GM21717 (cell line): Measurements from ENCODE around the gene ACSF3.
A peak's percentile ranks its signal among the peaks of the same experiment; 100 is the strongest.

ENCODE experiments used
- ATAC-seq: cut with Tn5 transposase; IDR thresholded peaks from one replicate; pipeline ENCODE4 v1.9.1; 2021; ENCODE audit warnings: mild to moderate bottlenecking, moderate library complexity; ENCODE audit not compliant: unreplicated experiment

The ACSF3 gene

GRCh38 chr16:89093602-89094251, at the start of gene ACSF3:
TSS of gene ACSF3 (plus strand) at chr16:89093852. CDS start at chr16:89100682, 6,830 bp downstream.
- ATAC-seq = peak; percentile 44

- ATAC-seq = no peak
Measured at GRCh38 chr16:89044418-89045180, 49.1 kb upstream of the ACSF3 start.

DNA sequence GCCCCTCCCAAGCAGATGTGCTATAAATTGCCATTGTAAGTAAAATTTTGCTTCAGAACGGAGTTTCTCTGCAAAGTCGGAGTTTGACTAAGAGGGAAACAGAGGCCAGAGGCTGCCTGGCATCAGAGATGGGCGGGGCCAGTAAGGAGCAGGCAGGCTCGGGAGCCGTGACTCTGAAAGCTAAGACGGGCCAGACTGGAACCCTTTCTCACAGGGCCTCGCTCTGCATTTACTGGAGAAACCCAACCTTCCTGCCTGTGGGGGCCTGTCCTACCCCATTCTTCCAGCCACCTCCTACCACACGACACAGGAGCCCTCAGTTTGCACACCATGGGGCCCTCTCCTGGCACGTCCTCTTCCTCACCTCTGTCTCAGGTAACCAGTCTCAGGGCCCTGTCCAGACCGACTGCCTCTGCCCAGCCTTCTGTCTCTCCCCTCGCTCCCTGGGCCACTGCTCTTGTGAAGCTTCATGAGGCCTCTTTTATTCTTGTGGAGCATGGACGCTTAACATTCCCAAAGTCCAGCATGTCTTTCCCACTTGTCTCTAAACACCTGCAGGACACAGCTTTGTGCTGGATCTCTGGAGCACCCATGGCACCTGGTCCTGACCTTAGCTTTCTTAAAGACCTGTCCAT, 48.4 kb upstream of the ACSF3 start:
- ATAC-seq = no peak

DNA sequence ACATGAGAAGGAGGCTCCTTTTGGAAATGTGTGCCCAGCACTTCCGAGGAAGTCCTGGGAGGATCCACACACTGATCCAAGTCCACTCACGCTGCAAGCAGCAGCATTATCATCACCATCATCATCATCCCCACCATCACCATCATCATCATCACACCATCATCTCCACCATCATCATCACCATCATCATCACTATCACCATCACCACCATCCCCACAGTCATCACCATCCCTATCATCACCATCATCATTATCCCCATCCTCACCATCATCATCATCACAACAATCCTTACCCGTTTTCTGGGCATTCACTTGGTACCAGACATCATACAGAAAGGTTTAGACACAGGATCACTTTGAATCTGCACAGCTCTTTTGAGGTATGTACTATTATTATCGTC, 47.8 kb upstream of the ACSF3 start:
- ATAC-seq = no peak

DNA sequence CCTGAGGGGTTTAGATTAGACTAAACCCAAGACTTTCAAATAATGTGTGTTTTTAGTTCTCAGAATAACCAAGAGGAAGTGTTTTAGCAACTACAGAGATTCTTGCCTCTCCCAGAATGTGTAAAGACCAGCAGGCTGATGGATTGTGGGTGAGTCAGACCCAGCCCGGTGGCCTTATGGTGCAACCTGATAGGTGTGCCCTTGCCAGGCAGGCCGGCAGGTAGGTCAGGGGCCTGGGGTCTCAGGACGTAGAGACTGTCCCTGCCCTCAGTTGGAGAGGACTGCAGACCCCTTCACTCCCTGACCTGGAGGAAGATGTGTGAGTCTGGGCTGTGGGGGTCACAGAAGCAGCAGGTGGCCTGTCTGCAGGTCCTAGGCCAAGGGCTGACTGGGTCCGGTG, 47.2 kb upstream of the ACSF3 start:
- no peak for ATAC-seq

DNA sequence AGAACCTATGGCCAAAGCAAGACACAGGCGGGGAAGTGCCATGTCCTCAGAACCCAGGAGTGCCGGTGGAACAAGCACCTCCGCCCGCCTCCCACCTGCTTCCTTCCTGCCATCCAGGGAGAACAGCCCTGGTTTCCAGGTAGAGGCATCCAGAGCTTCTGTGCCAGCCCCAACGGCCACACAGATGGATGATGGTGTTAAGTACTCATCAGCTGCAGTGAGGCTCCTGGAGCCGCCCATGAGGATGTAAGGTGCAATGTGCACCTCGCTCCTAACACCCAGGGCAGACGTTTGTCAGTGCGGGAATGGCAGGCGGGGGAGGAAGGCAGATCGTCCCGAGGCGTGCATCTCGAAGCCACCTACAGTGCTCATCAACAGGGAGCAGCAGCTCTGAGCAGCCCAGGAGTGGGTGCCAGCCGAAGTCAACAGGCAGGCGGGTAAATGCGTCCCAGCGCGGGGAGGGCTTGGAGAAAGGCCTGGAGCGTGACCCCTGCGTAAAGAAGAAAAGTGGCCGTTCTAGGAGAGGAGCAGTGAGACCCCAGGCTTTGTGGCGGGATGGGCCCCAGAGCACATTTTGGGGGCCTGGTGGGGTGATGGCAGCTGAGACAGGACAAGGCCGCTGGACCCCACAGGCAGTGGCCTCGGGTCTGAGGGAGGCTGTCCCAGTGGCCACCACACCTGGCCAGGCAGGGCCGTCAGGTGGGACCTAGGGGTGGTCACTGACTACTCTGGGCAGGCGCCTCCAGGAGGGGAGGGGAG, 46.1 kb upstream of the ACSF3 start:
- ATAC-seq = no peak

DNA sequence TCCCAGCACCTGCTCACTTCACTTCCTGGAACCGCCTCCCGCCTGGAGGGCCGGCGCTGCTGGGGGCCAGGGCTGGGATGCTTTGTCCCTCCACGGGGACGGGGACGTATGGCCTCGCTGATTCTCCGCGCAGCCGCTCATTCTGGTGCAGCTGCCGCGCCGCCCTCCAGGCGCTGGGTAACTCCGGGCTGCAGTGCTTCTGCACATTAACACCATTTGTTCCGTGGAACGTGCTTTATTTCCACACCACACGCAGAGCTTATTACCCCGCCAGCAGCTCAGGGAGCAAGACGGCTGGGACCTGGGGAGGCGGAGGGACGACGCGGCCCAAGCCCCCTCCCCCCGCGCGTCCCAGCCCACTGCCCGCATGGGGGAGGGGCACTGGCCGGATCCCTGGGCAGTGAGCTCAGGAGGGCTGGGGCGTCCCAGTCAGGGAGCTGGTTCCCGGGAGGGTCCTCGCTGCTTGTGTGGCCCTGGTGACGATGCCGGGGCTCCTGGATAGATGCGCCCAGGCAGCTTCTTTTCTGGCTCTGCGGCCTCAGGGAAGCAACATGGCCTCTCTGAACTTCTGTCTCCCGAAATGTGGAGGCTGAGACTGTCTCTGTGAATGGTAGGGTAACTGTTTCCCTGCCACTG, 45.4 kb upstream of the ACSF3 start:
- no peak for ATAC-seq

DNA sequence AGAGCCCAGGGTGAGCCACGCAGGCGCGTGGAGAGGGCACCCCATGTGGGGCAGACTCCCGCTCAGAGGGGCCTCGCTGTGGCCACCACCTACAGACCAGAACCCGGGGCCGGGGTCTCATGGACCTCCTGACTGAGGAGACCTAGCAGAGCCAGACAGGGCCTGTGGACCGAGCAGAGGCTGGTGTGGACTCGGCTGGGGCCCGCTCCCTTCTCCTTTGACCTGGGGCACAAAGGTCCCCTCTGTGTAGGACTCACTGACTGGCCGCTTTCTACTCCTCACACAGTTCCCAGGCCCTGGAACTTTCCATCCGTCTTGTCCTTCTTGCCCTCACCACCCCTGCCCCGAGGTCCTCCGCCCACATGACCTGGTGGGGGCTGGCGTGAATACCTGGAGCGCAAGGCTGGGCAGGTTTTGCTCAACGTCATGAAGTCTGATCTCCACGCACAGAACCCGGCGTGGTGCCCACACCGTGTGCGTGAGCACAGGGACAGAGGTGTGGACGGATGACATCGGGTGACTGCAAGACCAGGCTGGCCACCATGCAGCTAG, 44.7 kb upstream of the ACSF3 start:
- no peak for ATAC-seq

GRCh38 chr16:89049484-89050118, 44.1 kb upstream of the ACSF3 start:
- ATAC-seq = no peak

- ATAC-seq = no peak
Measured at GRCh38 chr16:89050119-89050867, 43.4 kb upstream of the ACSF3 start.

- ATAC-seq = no peak
Measured at GRCh38 chr16:89050868-89051311, 42.8 kb upstream of the ACSF3 start.

GRCh38 chr16:89051521-89052166, 42.0 kb upstream of the ACSF3 start:
- ATAC-seq = no peak

GRCh38 chr16:89052191-89052889, 41.3 kb upstream of the ACSF3 start:
- ATAC-seq = no peak

- no peak for ATAC-seq
Measured at GRCh38 chr16:89052890-89053724, 40.5 kb upstream of the ACSF3 start.

DNA sequence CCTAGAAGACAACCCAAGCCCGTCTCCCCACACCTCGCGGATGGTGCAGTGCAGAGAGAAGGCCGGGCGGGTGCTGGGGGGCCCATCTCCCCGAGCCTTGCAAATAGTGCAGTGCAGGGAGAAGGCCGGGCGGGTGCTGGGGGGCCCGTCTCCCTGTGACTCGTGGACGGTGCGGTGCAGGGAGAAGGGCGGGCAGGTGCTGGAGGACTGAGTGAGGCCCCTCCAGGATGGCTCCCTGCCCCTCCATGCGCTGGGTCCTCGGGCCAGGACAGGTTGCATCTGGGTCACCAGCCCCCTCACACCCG, 40.0 kb upstream of the ACSF3 start:
- no peak for ATAC-seq

GRCh38 chr16:89054261-89054661, 39.4 kb upstream of the ACSF3 start:
- no peak for ATAC-seq

DNA sequence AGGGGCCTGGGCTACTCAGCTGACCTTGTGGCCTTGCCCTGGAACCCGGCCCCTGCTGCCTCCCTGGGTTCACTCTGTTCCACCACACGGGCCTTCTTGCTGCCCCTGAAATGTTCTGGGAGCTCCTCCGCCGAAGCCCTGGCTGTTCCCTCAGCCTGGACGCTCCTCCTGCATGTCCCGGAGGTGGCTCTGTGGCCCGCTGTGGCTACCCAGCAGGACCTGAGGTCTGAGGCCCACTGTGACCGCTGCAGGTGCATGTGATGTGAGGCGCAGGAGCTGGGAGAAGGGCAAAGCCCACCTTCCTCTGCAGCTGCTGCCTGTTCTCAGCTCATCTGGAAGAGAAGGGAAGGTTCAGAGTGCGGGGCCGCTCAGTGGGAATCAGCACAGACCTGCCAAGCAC, 38.9 kb upstream of the ACSF3 start:
- ATAC-seq = no peak

GRCh38 chr16:89055313-89055712, 38.3 kb upstream of the ACSF3 start:
- no peak for ATAC-seq
